H9 (cell line): Measurements from ENCODE around the gene POU2AF3. TPM values are rescaled to one million over a fixed set of nuclear protein-coding genes. Genes with fewer than 3 reads are reported as not detected.

Source experiments
- DNase-seq: peaks from one replicate; pipeline ENCODE4 v3.0.0-alpha.2; 2017
- H2AFZ ChIP-seq: one replicate; pipeline ENCODE4 v1.6.1; 2013; ENCODE audit warnings: mild to moderate bottlenecking, low read length, control low read depth, moderate library complexity
- H2AK5ac ChIP-seq: 2 replicates; pipeline ENCODE4 v1.6.1; 2013; ENCODE audit warnings: low read length, control low read depth, mixed read lengths; ENCODE audit not compliant: insufficient read length
- H2BK120ac ChIP-seq: one replicate; pipeline ENCODE4 v1.6.1; 2013; ENCODE audit warnings: low read depth, mild to moderate bottlenecking, low read length, control low read depth, inconsistent platforms; ENCODE audit not compliant: poor library complexity, severe bottlenecking
- H2BK12ac ChIP-seq: 2 replicates; pipeline ENCODE4 v1.6.1; 2013; ENCODE audit warnings: low read length, control low read depth, mixed read lengths, low read depth; ENCODE audit not compliant: insufficient read length
- H2BK15ac ChIP-seq: 2 replicates; pipeline ENCODE4 v1.6.1; 2013; ENCODE audit warnings: low read depth, low read length, control low read depth
- H2BK20ac ChIP-seq: one replicate; pipeline ENCODE4 v1.6.1; 2013; ENCODE audit warnings: low read depth, mild to moderate bottlenecking, low read length, control low read depth, inconsistent platforms; ENCODE audit not compliant: poor library complexity, severe bottlenecking
- H2BK5ac ChIP-seq: 2 replicates; pipeline ENCODE4 v1.6.1; 2013; ENCODE audit warnings: low read length, control low read depth, mixed read lengths; ENCODE audit not compliant: insufficient read length
- H3K14ac ChIP-seq: 2 replicates; pipeline ENCODE4 v1.6.1; 2013; ENCODE audit warnings: low read length, control low read depth; ENCODE audit not compliant: insufficient read depth
- H3K18ac ChIP-seq: 2 replicates; pipeline ENCODE4 v1.6.1; 2013; ENCODE audit warnings: low read depth, mild to moderate bottlenecking, mixed read lengths, low read length, control low read depth; ENCODE audit not compliant: insufficient read length
- H3K23ac ChIP-seq: 2 replicates; pipeline ENCODE4 v1.6.1; 2013; ENCODE audit warnings: low read length, control low read depth, mixed read lengths, low read depth; ENCODE audit not compliant: insufficient read length
- H3K23me2 ChIP-seq: 2 replicates; pipeline ENCODE4 v1.6.1; 2013; ENCODE audit warnings: low read depth, mild to moderate bottlenecking, mixed read lengths, low read length, control low read depth; ENCODE audit not compliant: insufficient read length, poor library complexity, severe bottlenecking
- H3K27ac ChIP-seq: 2 replicates; pipeline ENCODE4 v1.5.1; 2013; ENCODE audit warnings: low read length, control low read depth, mixed read lengths, low read depth; ENCODE audit not compliant: insufficient read length
- H3K27me3 ChIP-seq: 2 replicates; pipeline ENCODE4 v1.6.1; 2013; ENCODE audit warnings: low read length, control low read depth, inconsistent platforms; ENCODE audit not compliant: insufficient read depth
- H3K4ac ChIP-seq: 2 replicates; pipeline ENCODE4 v1.6.1; 2013; ENCODE audit warnings: low read depth, mild to moderate bottlenecking, control low read depth, inconsistent platforms, low read length, moderate library complexity
- H3K4me1 ChIP-seq: 2 replicates; pipeline ENCODE4 v1.6.1; 2013; ENCODE audit warnings: low read length, control low read depth, inconsistent platforms; ENCODE audit not compliant: insufficient read depth
- H3K4me2 ChIP-seq: 2 replicates; pipeline ENCODE4 v1.6.1; 2013; ENCODE audit warnings: low read length, control low read depth, mixed read lengths; ENCODE audit not compliant: insufficient read length, insufficient read depth
- H3K56ac ChIP-seq: 2 replicates; pipeline ENCODE4 v1.6.1; 2013; ENCODE audit warnings: low read depth, mild to moderate bottlenecking, mixed read lengths, low read length, control low read depth; ENCODE audit not compliant: insufficient read length
- H3K79me1 ChIP-seq: 2 replicates; pipeline ENCODE4 v1.6.1; 2013; ENCODE audit warnings: low read depth, mild to moderate bottlenecking, moderate library complexity, low read length, control low read depth, inconsistent platforms; ENCODE audit not compliant: insufficient read depth, poor library complexity, severe bottlenecking
- H3K79me2 ChIP-seq: 2 replicates; pipeline ENCODE4 v1.6.1; 2013; ENCODE audit warnings: low read length, control low read depth, inconsistent platforms; ENCODE audit not compliant: insufficient read depth
- H3K9ac ChIP-seq: 2 replicates; pipeline ENCODE4 v1.6.1; 2013; ENCODE audit warnings: low read length, control low read depth, mixed read lengths; ENCODE audit not compliant: insufficient read length; ENCODE audit errors: extremely low read depth
- H3K9me3 ChIP-seq: one replicate; pipeline ENCODE4 v1.6.1; 2013; ENCODE audit warnings: low read depth, low read length, inconsistent platforms; ENCODE audit not compliant: control insufficient read depth
- H3T11ph ChIP-seq: one replicate; pipeline ENCODE4 v1.6.1; 2013; ENCODE audit warnings: mild to moderate bottlenecking, low read length, control low read depth, inconsistent platforms
- H4K20me1 ChIP-seq: one replicate; pipeline ENCODE4 v1.6.1; 2013; ENCODE audit not compliant: control insufficient read depth, insufficient read length, insufficient read depth
- H4K5ac ChIP-seq: 2 replicates; pipeline ENCODE4 v1.6.1; 2013; ENCODE audit warnings: low read depth, mild to moderate bottlenecking, mixed read lengths, low read length, control low read depth; ENCODE audit not compliant: insufficient read length
- H4K8ac ChIP-seq: replicated peaks from 2 replicates; pipeline ENCODE4 v1.6.1; 2013; ENCODE audit warnings: low read length, control low read depth, mixed read lengths, low read depth; ENCODE audit not compliant: insufficient read length
- H4K91ac ChIP-seq: 2 replicates; pipeline ENCODE4 v1.6.1; 2013; ENCODE audit warnings: low read depth, mild to moderate bottlenecking, moderate library complexity, mixed read lengths, low read length, control low read depth; ENCODE audit not compliant: insufficient read length
- H3K27ac Mint-ChIP-seq, 3 experiments: 2 replicates in 2 of 3; 3 replicates in 1 of 3; pipeline ENCODE4 v1.8.0; 2020 to 2021; ENCODE audit warnings: mixed read lengths in 3 of 3, mild to moderate bottlenecking in 1 of 3, moderate library complexity in 1 of 3
- H3K27me3 Mint-ChIP-seq: 2 replicates; pipeline ENCODE4 v1.8.0; 2021; ENCODE audit warnings: low read depth, mild to moderate bottlenecking, moderate library complexity, mixed read lengths
- H3K36me3 Mint-ChIP-seq, 3 experiments: 2 replicates in 2 of 3; 3 replicates in 1 of 3; pipeline ENCODE4 v1.8.0; 2020 to 2021; ENCODE audit warnings: low read depth in 3 of 3, mixed read lengths in 3 of 3; ENCODE audit not compliant: insufficient read depth in 1 of 3
- H3K4me1 Mint-ChIP-seq, 2 experiments: 2 replicates each; pipeline ENCODE4 v1.8.0; 2020; ENCODE audit warnings: mixed read lengths in 2 of 2
- H3K4me3 Mint-ChIP-seq, 2 experiments: 2 replicates in 1 of 2; 3 replicates in 1 of 2; pipeline ENCODE4 v1.8.0; 2020 to 2021; ENCODE audit warnings: mild to moderate bottlenecking in 2 of 2, mixed read lengths in 2 of 2, moderate library complexity in 1 of 2
- H3K9me3 Mint-ChIP-seq, 2 experiments: 2 replicates in 1 of 2; 3 replicates in 1 of 2; pipeline ENCODE4 v1.8.0; 2020; ENCODE audit warnings: mild to moderate bottlenecking in 2 of 2, mixed read lengths in 2 of 2, moderate library complexity in 1 of 2
- CTCF ChIP-seq: fragments of 200-600 bp; sonication (generic); conservative IDR thresholded peaks from 3 replicates; pipeline ENCODE4 v1.8.0; 2021; ENCODE audit warnings: antibody characterized with exemption, mild to moderate bottlenecking
- WGBS: extraction: QIAGEN DNeasy Blood & Tissue Kit; methylation state at CpG from one replicate; pipeline ENCODE4 v1.1.7; 2013; ENCODE audit warnings: missing lambda C conversion rate, low lambda C conversion rate, mixed read lengths; ENCODE audit not compliant: insufficient read length; ENCODE audit errors: extremely low coverage; 5-methylcytosine and 5-hydroxymethylcytosine counted together
- total RNA-seq: library from RNA; stranded (reverse); gene quantifications from 2 replicates; pipeline ENCODE4 v1.2.1, GENCODE V29; 2021

The POU2AF3 gene
- total RNA-seq, 1 experiment from 2014 or later: 0.52 TPM

GRCh38 chr11:111349191-111349695, 50.9 kb downstream of the POU2AF3 start:
- no CpG with 5 or more reads among the region's 2 CpGs for WGBS
- DNase-seq: no peak

More at GRCh38 chr11:111349191-111349695, 50.9 kb downstream of the POU2AF3 start:
- Histone ChIP-seq H3K27me3 (no peaks in the 10 kb centered on the region), H3K9ac (no peak overlapping the region), H4K91ac (no peak overlapping the region), H3K27ac (no peak overlapping the region), H3K23me2 (no peaks in the 10 kb centered on the region), H3K79me2 (no peaks in the 10 kb centered on the region), H3K18ac (no peak overlapping the region), H3K79me1 (no peaks in the 10 kb centered on the region), H3K23ac (no peak overlapping the region), H4K20me1 (no peaks in the 10 kb centered on the region), H2BK20ac (no peak overlapping the region), H3K9me3 (no peaks in the 10 kb centered on the region), H3K4me1 (no peaks in the 10 kb centered on the region; the same call in 1 of the 2 replicates), H3K56ac (no peak overlapping the region), H2BK12ac (no peak overlapping the region), H2BK15ac (no peak overlapping the region), H3K4me2 (no peak overlapping the region), H3K4ac (no peak overlapping the region), H3K14ac (no peak overlapping the region), H2BK120ac (no peak overlapping the region), H2BK5ac (no peak overlapping the region), H2AFZ (no peak overlapping the region), H4K5ac (no peak overlapping the region), H3T11ph (no peak overlapping the region), H2AK5ac (no peak overlapping the region), H4K8ac (no peak overlapping the region)
- Mint-ChIP-seq H3K27ac (no peak overlapping the region), H3K36me3 (no peaks in the 10 kb centered on the region), H3K4me3 (no peak overlapping the region), H3K27me3 (no peaks in the 10 kb centered on the region), H3K9me3 (no peaks in the 10 kb centered on the region; a peak in 1 of 5 replicates), H3K4me1 (peaks cover 4 to 5% of the 10 kb centered on the region in 2 experiments; a peak in 2 of 4 replicates)
- no peak for TF ChIP-seq CTCF
